Measurements from ENCODE around the gene WDR45B. TPM values are rescaled to one million over a fixed set of nuclear protein-coding genes. Genes with fewer than 3 reads are reported as not detected.

WDR45B gene
- total RNA-seq, result 65.1 TPM
- long read RNA-seq, transcript WDR45B-201 (10 exons, 2,587 nt), result major isoform, 57 of 85 reads
- long read RNA-seq, transcript WDR45B-205 (10 exons, 2,322 nt), result minor isoform, 6 of 85 reads
- long read RNA-seq, partial matches to known transcripts, result 9 of 85 reads
- long read RNA-seq, other reads (novel, unspliced or antisense), result 13 of 85 reads

- DNase-seq (peak; percentile 98), ATAC-seq (peak; percentile 98)
- H3K4me1 ChIP-seq, result peaks cover 11% of the 10 kb centered on the region
- H3K9me3 ChIP-seq, result no peaks in the 10 kb centered on the region
- H3K36me3 ChIP-seq, result peaks cover 14% of the 10 kb centered on the region
- intact Hi-C loops (cut with DNase I), result no loop called here
- peak within 1 kb of the TSS; percentile 94 for H3K27ac ChIP-seq
- peak within 1 kb of the TSS; percentile 97 for H3K4me3 ChIP-seq
- no peaks in the 10 kb centered on the region for H3K27me3 ChIP-seq
- no peak for TF ChIP-seq CTCF (IDR thresholded peaks at IDR 0.05)
Observed at GRCh38 chr17:82648165-82648668, at the start of gene WDR45B. Gene WDR45B (minus strand): TSS chr17:82648444. CDS start chr17:82648340, 104 bp downstream.

- no peaks in the 10 kb centered on the region for H3K9me3 ChIP-seq
- no peaks in the 10 kb centered on the region for H3K36me3 ChIP-seq
- no peak overlapping the region for H3K27ac ChIP-seq
- no peak for ATAC-seq
- DNase-seq, result no peak
- intact Hi-C loops (cut with DNase I), result no loop called here
- TF ChIP-seq CTCF (IDR thresholded peaks at IDR 0.05), result no peak
- no peaks in the 10 kb centered on the region for H3K27me3 ChIP-seq
- H3K4me1 ChIP-seq, result peaks cover 13% of the 10 kb centered on the region
- peak overlapping the region; percentile 67 for H3K4me3 ChIP-seq
Observed at GRCh38 chr17:82697808-82698064, 49.5 kb upstream of the WDR45B start.

GRCh38 chr17:82696916-82697807, 48.9 kb upstream of the WDR45B start:
- no peak for TF ChIP-seq CTCF (IDR thresholded peaks at IDR 0.05)
- ATAC-seq, result no peak
- H3K9me3 ChIP-seq, result no peaks in the 10 kb centered on the region
- no peak for DNase-seq
- no peaks in the 10 kb centered on the region for H3K27me3 ChIP-seq
- intact Hi-C loops (cut with DNase I), result no loop called here
- H3K4me1 ChIP-seq, result peaks cover 13% of the 10 kb centered on the region
- H3K36me3 ChIP-seq, result no peaks in the 10 kb centered on the region
- no peak overlapping the region for H3K27ac ChIP-seq
- peak overlapping the region; percentile 67 for H3K4me3 ChIP-seq

- no peak overlapping the region for H3K4me3 ChIP-seq
- H3K36me3 ChIP-seq, result no peaks in the 10 kb centered on the region
- no peak overlapping the region for H3K27ac ChIP-seq
- no peak for DNase-seq
- intact Hi-C loops (cut with DNase I), result no loop called here
- no peak for ATAC-seq
- H3K9me3 ChIP-seq, result no peaks in the 10 kb centered on the region
- no peak for TF ChIP-seq CTCF (IDR thresholded peaks at IDR 0.05)
- H3K27me3 ChIP-seq, result no peaks in the 10 kb centered on the region
- H3K4me1 ChIP-seq, result peaks cover 13% of the 10 kb centered on the region
Observed at GRCh38 chr17:82696259-82696658, 48.0 kb upstream of the WDR45B start.

- intact Hi-C loops (cut with DNase I), result no loop called here
- ATAC-seq (no peak), DNase-seq (no peak)
- Histone ChIP-seq H3K27ac (no peak overlapping the region), H3K27me3 (no peaks in the 10 kb centered on the region), H3K36me3 (no peaks in the 10 kb centered on the region), H3K9me3 (no peaks in the 10 kb centered on the region), H3K4me3 (no peak overlapping the region), H3K4me1 (peaks cover 13% of the 10 kb centered on the region)
- no peak for TF ChIP-seq CTCF (IDR thresholded peaks at IDR 0.05)
Observed at GRCh38 chr17:82694647-82695046, 46.4 kb upstream of the WDR45B start.

Measured in upper lobe of right lung (tissue), 1 donor.